GM12878 (cell line): ENCODE data around the gene C1orf21. TPM values are rescaled to one million over a fixed set of nuclear protein-coding genes. Genes with fewer than 3 reads are reported as not detected.

ENCODE experiments used
- ATAC-seq: fragments of 200-7000 bp; cut with Tn5 transposase; 3 replicates; pipeline ENCODE4 v1.9.1; 2020; ENCODE audit warnings: mild to moderate bottlenecking, moderate library complexity
- BruUV-seq: library from RNA; stranded (reverse); fragments of 400-500 nt; replicated peaks from 2 replicates; lab custom pipeline; 2021; lab: Mats Ljungman, UMichigan
- CTCF ChIA-PET: fragments of 300-600 bp; sonication (Branson Sonifier 250); formaldehyde crosslinking; extraction: SDS; loops from one replicate; lab custom pipeline; 2021; ENCODE audit warnings: inconsistent platforms; lab: Yijun Ruan, JAX
- POLR2A ChIA-PET: fragments of 350-600 bp; formaldehyde crosslinking; extraction: SDS; loops from one replicate; lab custom pipeline; 2021; ENCODE audit warnings: inconsistent platforms; lab: Charles Lee
- RAD21 ChIA-PET: fragments of 300-600 bp; sonication (Branson Sonifier 250); formaldehyde crosslinking; loops from one replicate; lab custom pipeline; 2023; ENCODE audit warnings: antibody characterized with exemption; ENCODE audit not compliant: unreplicated experiment; lab: Charles Lee
- SMC1A ChIA-PET: fragments of 300-600 bp; sonication (Branson Sonifier 250); formaldehyde crosslinking; loops from one replicate; lab custom pipeline; 2023; ENCODE audit not compliant: unreplicated experiment, uncharacterized antibody; lab: Charles Lee
- DNase-seq: peaks from one replicate; pipeline ENCODE4 v3.0.0-alpha.2; 2011; ENCODE audit warnings: low read depth, low spot score
- FAIRE-seq: peaks from 3 replicates; lab custom pipeline; 2011; peaks lifted over from hg19 to GRCh38; lab: Jason Lieb, UNC
- H2AFZ ChIP-seq: 2 replicates; pipeline ENCODE4 v1.6.0; 2011; ENCODE audit warnings: low read depth, low read length, control low read depth; ENCODE audit not compliant: control insufficient read depth
- H3K27ac ChIP-seq: 2 replicates; pipeline ENCODE4 v1.5.1; 2011; ENCODE audit warnings: control low read depth; ENCODE audit not compliant: control insufficient read depth, insufficient read depth
- H3K27me3 ChIP-seq, 2 experiments: replicated peaks in 1 of 2; 2 replicates each; pipeline versions ENCODE4 v1.6.0 to v1.6.1; 2011; ENCODE audit warnings: low read length in 1 of 2; ENCODE audit not compliant: control insufficient read depth in 2 of 2, insufficient read depth in 2 of 2
- H3K36me3 ChIP-seq, 2 experiments: 2 replicates each; pipeline ENCODE4 v1.5.1; 2011; ENCODE audit warnings: low read length in 1 of 2; ENCODE audit not compliant: control insufficient read depth in 2 of 2, insufficient read depth in 2 of 2
- H3K4me1 ChIP-seq: 2 replicates; pipeline ENCODE4 v1.6.1; 2011; ENCODE audit warnings: mild to moderate bottlenecking, low read length, moderate library complexity, mixed read lengths; ENCODE audit not compliant: control insufficient read depth, insufficient read depth
- H3K4me2 ChIP-seq: 2 replicates; pipeline ENCODE4 v1.6.0; 2011; ENCODE audit warnings: control low read depth; ENCODE audit not compliant: control insufficient read depth, insufficient read depth
- H3K4me3 ChIP-seq: fragments of 200-600 bp; sonication (generic); 2 replicates; pipeline ENCODE4 v1.5.1; 2016
- H3K79me2 ChIP-seq: 2 replicates; pipeline ENCODE4 v1.6.0; 2011; ENCODE audit warnings: low read length; ENCODE audit not compliant: control insufficient read depth, insufficient read depth
- H3K9ac ChIP-seq: 2 replicates; pipeline ENCODE4 v1.8.0; 2011; ENCODE audit warnings: low read length, control low read depth, mixed read lengths; ENCODE audit not compliant: control insufficient read depth, insufficient read depth
- H3K9me3 ChIP-seq: replicated peaks from 3 replicates; pipeline ENCODE4 v1.5.1; 2011; ENCODE audit warnings: mild to moderate bottlenecking, low read length; ENCODE audit not compliant: control insufficient read depth, insufficient read depth
- H4K20me1 ChIP-seq: 2 replicates; pipeline ENCODE4 v1.6.0; 2011; ENCODE audit not compliant: control insufficient read depth, insufficient read depth
- BACH1 ChIP-seq: fragments of 450-650 bp; IDR thresholded peaks from 2 replicates; pipeline ENCODE4 v1.6.1; 2017; ENCODE audit warnings: mild to moderate bottlenecking, borderline replicate concordance
- CHD4 ChIP-seq: fragments of 200-600 bp; sonication (generic); IDR thresholded peaks from 2 replicates; pipeline ENCODE4 v1.6.1; 2016; ENCODE audit warnings: mild to moderate bottlenecking
- DPF2 ChIP-seq: fragments of 450-650 bp; IDR thresholded peaks from 2 replicates; pipeline ENCODE4 v1.6.1; 2017; ENCODE audit warnings: mild to moderate bottlenecking
- EED ChIP-seq: sonication (generic); IDR thresholded peaks from 2 replicates; pipeline ENCODE4 v1.6.1; 2016; ENCODE audit warnings: antibody characterized with exemption, low read depth
- GATAD2B ChIP-seq: fragments of 450-650 bp; conservative IDR thresholded peaks from 2 replicates; pipeline ENCODE4 v1.6.1; 2017; ENCODE audit warnings: low read depth, mild to moderate bottlenecking, moderate library complexity
- HDGF ChIP-seq: fragments of 450-650 bp; IDR thresholded peaks from 2 replicates; pipeline ENCODE4 v1.6.1; 2016; ENCODE audit warnings: antibody characterized with exemption
- MTA2 ChIP-seq: fragments of 450-650 bp; IDR thresholded peaks from 2 replicates; pipeline ENCODE4 v1.6.1; 2016; ENCODE audit warnings: low read depth, mild to moderate bottlenecking, moderate library complexity
- NR2C1 ChIP-seq: fragments of 450-650 bp; IDR thresholded peaks from 2 replicates; pipeline ENCODE4 v1.6.1; 2017; ENCODE audit warnings: antibody characterized with exemption, mild to moderate bottlenecking, moderate library complexity
- NR2F1 ChIP-seq: fragments of 450-650 bp; conservative IDR thresholded peaks from 2 replicates; pipeline ENCODE4 v1.6.1; 2017; ENCODE audit warnings: mild to moderate bottlenecking
- RELB ChIP-seq: fragments of 450-650 bp; IDR thresholded peaks from 2 replicates; pipeline ENCODE4 v1.6.1; 2017; ENCODE audit warnings: low read depth, mild to moderate bottlenecking, moderate library complexity
- RUNX3 ChIP-seq: IDR thresholded peaks from 2 replicates; pipeline ENCODE4 v1.6.1; 2012; ENCODE audit warnings: low read length, inconsistent platforms
- SMARCA5 ChIP-seq: fragments of 450-650 bp; IDR thresholded peaks from 2 replicates; pipeline ENCODE4 v1.6.1; 2017; ENCODE audit warnings: mild to moderate bottlenecking
- STAT1 ChIP-seq: fragments of 450-650 bp; conservative IDR thresholded peaks from 2 replicates; pipeline ENCODE4 v1.6.1; 2014; ENCODE audit warnings: antibody characterized with exemption, mild to moderate bottlenecking
- TCF12 ChIP-seq: IDR thresholded peaks from 2 replicates; pipeline ENCODE4 v1.6.1; 2011; ENCODE audit warnings: low read depth, mild to moderate bottlenecking, low read length
- YBX1 ChIP-seq: fragments of 450-650 bp; IDR thresholded peaks from 2 replicates; pipeline ENCODE4 v1.6.1; 2016; ENCODE audit warnings: antibody characterized with exemption
- ZBED1 ChIP-seq: IDR thresholded peaks from 2 replicates; pipeline ENCODE4 v1.6.1; 2016; ENCODE audit warnings: borderline replicate concordance
- ZNF592 ChIP-seq: fragments of 450-650 bp; IDR thresholded peaks from 2 replicates; pipeline ENCODE4 v1.6.1; 2017; ENCODE audit warnings: mild to moderate bottlenecking, moderate library complexity
- WGBS: methylation state at CpG from one replicate; pipeline ENCODE4 v1.1.6; 2016; ENCODE audit warnings: low lambda C conversion rate; ENCODE audit not compliant: insufficient replicate concordance, insufficient coverage; ENCODE audit errors: missing lambda C conversion rate; 5-methylcytosine and 5-hydroxymethylcytosine counted together
- in situ Hi-C: fragments of 300-500 bp; cut with MboI; formaldehyde crosslinking; loops from 9 replicates; pipeline ENCODE4 v1.14.3; 2018; ENCODE audit warnings: mixed read lengths
- intact Hi-C: fragments of 100-400 bp; cut with micrococcal nuclease; formaldehyde crosslinking; loops from one replicate; pipeline ENCODE4 v1.14.2; 2022; ENCODE audit not compliant: unreplicated experiment
- polyA plus RNA-seq, 11 experiments: library from polyadenylated mRNA; depleted of rRNA in 4 of 11; unstranded in 6 of 11; stranded (reverse) in 5 of 11; fragments of >200 nt; fragmentation: Nextera tagmentation in 4 of 11; fragmentation: Illumina TruSeq in 1 of 11; extraction: Ambion mirVana in 4 of 11; extraction: Trizol in 1 of 11; gene quantifications; 1 replicate in 1 of 11; 2 replicates in 10 of 11; pipeline versions ENCODE4 v1.2.1 to v1.2.3, GENCODE V29; 2011 to 2016; ENCODE audit warnings: inconsistent platforms in 2 of 11, missing spikeins in 2 of 11, low read depth in 1 of 11
- total RNA-seq, 4 experiments: library from RNA; depleted of rRNA in 3 of 4; stranded (reverse); fragments of >200 nt in 3 of 4; fragmentation: Illumina TruSeq in 1 of 4; extraction: Trizol in 1 of 4; gene quantifications; 2 replicates each; pipeline versions ENCODE4 v1.2.1 to v1.2.3, GENCODE V29; 2013 to 2021

Gene C1orf21
- total and polyA plus RNA-seq, 10 of the 15 experiments (the other 5 are each of a cell fraction or from before 2014, with no cell fraction given): 0.03 to 1.6 (median 0.17) TPM; not detected in 3

GRCh38 chr1:184424157-184424556, 37.3 kb downstream of the C1orf21 start:
- FAIRE-seq: no peak
- Histone ChIP-seq H3K27ac (no peak overlapping the region), H3K4me2 (no peak overlapping the region), H4K20me1 (no peaks in the 10 kb centered on the region), H3K9ac (no peak overlapping the region), H3K79me2 (no peaks in the 10 kb centered on the region), H2AFZ (no peak overlapping the region), H3K36me3 (no peaks in the 10 kb centered on the region), H3K4me1 (no peaks in the 10 kb centered on the region)
- in situ Hi-C loops: no loop called here
- CTCF ChIA-PET: no interaction called here
- SMC1A ChIA-PET: no interaction called here
- RAD21 ChIA-PET: no interaction called here
- DNase-seq: no peak
- POLR2A ChIA-PET: no interaction called here
- ATAC-seq: no peak
- 41% methylated on average over 3 of the region's 3 CpGs for WGBS
- intact Hi-C loops: no loop called here
- BruUV-seq: no TSS peak
- TF ChIP-seq ZBED1: no peak
- no peak for TF ChIP-seq EED
- TF ChIP-seq HDGF: no peak
- no peak for TF ChIP-seq YBX1
- TF ChIP-seq BACH1: no peak
- TF ChIP-seq SMARCA5: no peak
- no peak for TF ChIP-seq DPF2
- no peak for TF ChIP-seq TCF12
- TF ChIP-seq, all 136 proteins: peak for 0
- H3K9me3 ChIP-seq: no peaks in the 10 kb centered on the region
- H3K4me3 ChIP-seq: no peak overlapping the region
- no peaks in the 10 kb centered on the region; a peak in 3 of 4 replicates for H3K27me3 ChIP-seq

- RAD21 ChIA-PET: no interaction called here
- no peaks in the 10 kb centered on the region for H3K79me2 ChIP-seq
- in situ Hi-C loops (no loop called here), intact Hi-C loops (no loop called here)
- no TSS peak for BruUV-seq
- WGBS: 10% methylated on average over 2 of the region's 2 CpGs
- H4K20me1 ChIP-seq: no peaks in the 10 kb centered on the region
- no peaks in the 10 kb centered on the region for H3K9me3 ChIP-seq
- SMC1A ChIA-PET: no interaction called here
- no peak overlapping the region for H3K27ac ChIP-seq
- POLR2A ChIA-PET: no interaction called here
- no peaks in the 10 kb centered on the region for H3K4me1 ChIP-seq
- no peaks in the 10 kb centered on the region for H3K36me3 ChIP-seq
- no peak for ATAC-seq
- no peak for DNase-seq
- H3K4me3 ChIP-seq: no peak overlapping the region
- no peaks in the 10 kb centered on the region; a peak in 3 of 4 replicates for H3K27me3 ChIP-seq
- FAIRE-seq: no peak
- H3K4me2 ChIP-seq: no peak overlapping the region
- CTCF ChIA-PET: no interaction called here
- no peak overlapping the region for H2AFZ ChIP-seq
- H3K9ac ChIP-seq: no peak overlapping the region
- TF ChIP-seq ZNF592 (no peak), STAT1 (no peak), RELB (no peak), CHD4 (no peak), NR2C1 (no peak), MTA2 (no peak), NR2F1 (no peak), GATAD2B (no peak), RUNX3 (no peak)
Measured at GRCh38 chr1:184424945-184425344, 38.1 kb downstream of the C1orf21 start.
